Hematopoietic multipotent progenitor cell treated with erythropoietin and hydrocortisone succinate and interleukin-3 and kit ligand, for 6 days (in vitro differentiated cells): ENCODE results near the gene RASGRF2.
"Not testable (repeated sequence)": the region's sequence is repeated elsewhere in the genome, so short reads cannot be mapped to it uniquely, and the experiment has no call there.

Experiments
- DNase-seq: peaks from one replicate; pipeline ENCODE4 v3.0.0-alpha.2; 2015

RASGRF2 gene

DNA sequence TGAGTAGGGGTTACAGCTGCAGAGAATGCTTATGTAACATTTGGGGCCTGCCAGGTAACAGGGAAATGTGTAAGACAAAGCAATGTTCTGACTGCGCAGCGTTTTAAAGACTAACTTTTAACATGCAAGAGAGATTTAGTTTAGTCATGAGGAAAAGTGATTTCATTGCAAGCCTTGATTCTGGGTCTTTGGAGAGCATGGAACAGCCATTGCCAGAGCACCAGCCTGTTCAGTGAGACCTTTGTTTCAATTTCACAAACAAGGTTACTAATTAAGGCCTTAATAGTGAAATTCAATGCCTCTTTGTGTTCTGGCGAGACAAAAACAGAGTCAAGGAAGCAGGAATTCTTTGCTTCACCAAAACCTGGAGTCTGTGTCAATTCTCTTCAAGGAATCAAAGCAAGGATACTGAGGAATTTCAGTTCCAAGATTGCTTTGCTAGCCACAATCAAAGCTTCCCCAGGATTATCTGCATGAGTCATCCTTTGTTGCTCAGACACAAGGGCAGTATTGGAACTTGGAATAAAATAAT, 287.3 kb downstream of the RASGRF2 start:
- DNase-seq: no peak

DNA sequence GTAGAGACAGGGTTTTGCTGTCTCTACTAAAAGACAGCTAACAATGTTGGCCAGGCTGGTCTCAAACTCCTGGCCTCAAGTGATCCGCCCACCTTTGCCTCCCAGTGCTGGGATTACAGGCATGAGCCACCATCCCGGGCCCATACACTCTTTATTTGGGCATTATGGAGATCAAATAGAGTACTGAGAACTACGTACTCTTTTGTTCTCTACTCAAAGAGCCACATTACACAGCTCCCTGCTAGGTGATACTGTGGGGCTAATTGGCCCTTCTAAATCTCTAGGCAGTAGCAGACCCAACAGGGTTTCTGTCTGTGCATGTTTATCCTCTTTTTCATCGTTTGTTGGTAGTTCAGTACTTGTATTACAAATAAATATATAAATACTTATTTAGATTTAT, 289.1 kb downstream of the RASGRF2 start:
- no peak for DNase-seq

DNA sequence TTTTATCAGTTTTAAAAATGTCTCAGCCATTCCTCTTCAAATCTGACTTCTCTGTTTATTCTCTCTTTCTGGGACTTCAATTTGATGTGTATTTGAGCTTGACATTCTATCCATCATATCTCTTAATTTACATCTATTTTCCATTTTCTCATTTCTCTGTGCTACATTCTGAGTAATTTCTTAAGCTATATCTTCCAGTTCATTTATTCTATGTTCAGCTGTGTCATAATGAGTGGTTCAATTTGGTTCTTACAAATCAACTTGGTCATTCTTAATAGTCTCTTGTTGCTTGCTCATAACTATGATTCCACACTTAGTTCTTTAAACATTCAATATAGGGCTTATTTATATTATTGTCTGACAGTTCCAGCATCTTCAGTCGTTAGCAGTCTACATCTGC, 289.8 kb downstream of the RASGRF2 start:
- DNase-seq: no peak

DNA sequence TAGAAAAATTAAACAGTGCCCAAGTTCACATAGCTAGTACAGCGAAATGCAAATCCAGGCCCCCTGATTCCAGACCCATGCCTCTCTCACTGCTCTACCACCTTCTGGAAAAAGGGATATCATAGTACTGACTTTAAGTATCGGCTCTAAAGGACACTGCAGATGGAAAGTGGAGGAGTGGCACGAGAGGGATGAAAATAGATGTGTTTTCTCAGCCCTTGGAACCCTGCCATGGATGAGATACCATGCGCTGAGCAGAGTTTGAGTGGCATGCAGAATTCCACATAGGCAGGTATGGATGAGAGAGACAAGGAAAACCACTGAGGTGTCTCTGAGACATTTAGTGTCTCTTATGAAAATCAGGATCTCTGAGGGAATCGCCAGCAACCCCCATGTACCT, 291.8 kb downstream of the RASGRF2 start:
- no peak for DNase-seq

- no peak for DNase-seq
Observed at GRCh38 chr5:81252904-81253303, 292.7 kb downstream of the RASGRF2 start.

DNA sequence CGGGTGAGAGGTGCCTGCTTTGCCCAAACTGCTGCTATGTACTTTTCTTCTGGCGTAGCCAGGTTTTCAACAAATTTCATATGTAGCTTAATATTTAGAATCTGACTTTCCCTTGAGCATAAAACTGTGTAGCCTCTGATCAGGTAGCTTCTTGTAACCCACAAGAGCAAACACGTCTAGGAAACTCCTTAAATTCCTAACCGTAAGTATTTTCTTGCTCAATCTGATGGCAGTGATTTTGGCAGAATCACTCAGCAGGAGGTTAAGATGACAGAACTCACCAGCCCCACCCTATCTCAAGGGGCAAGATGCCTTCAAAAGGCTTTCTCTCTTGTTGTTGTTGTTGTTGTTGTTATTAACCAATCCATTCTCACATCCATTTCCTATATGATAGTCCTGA, 293.7 kb downstream of the RASGRF2 start:
- no peak for DNase-seq

DNA sequence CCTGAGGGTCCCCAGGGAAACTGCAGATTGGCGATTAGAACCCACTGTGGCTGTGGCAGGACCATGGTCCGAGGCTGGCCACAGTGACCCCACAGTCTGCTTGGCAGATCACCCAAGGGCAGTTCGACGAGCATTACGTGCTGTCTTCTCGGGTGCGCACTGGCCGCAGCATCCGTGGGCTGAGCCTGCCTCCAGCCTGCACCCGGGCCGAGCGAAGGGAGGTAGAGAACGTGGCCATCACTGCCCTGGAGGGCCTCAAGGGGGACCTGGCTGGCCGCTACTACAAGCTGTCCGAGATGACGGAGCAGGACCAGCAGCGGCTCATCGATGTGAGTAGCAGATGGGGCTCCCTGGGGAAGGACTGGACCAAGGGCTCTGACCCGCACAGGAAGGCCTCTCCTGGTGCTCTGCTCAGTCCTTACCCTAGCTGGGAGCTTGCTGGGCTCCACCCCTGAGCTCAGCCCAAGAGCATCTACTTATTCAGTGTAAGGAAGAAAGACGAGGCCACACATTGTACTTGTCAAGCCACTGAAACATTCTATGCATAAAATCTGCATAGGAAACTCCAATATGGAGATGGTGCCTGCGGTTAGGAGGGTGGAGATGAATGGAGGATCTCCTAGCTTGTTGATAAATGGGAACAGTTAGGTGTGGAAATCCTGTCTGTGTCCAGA, 294.9 kb downstream of the RASGRF2 start:
- no peak for DNase-seq

DNA sequence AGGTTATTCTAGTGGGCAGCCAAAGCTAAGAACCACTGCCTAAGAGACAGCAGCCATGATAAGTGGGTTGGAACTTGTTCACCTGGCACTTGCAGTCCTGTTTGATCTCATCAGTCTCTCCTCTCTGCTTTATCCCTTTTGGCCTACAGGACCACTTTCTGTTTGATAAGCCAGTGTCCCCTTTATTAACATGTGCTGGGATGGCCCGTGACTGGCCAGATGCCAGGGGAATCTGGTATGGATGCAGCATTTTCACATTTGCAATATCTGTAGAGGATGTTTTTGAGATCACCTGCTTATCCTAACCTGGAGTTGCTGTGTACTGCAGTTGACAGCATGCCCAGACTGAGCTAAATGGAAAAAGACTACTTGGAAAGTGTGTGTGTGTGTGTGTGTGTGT, 296.6 kb downstream of the RASGRF2 start:
- no peak for DNase-seq

- DNase-seq: not testable (repeated sequence)
Observed at GRCh38 chr5:81262796-81263195, 302.6 kb downstream of the RASGRF2 start.

- DNase-seq: no peak
Observed at GRCh38 chr5:81265101-81265500, 304.9 kb downstream of the RASGRF2 start.

- DNase-seq: no peak
Observed at GRCh38 chr5:81268521-81269196, 308.5 kb downstream of the RASGRF2 start.

GRCh38 chr5:81269751-81270393, 309.7 kb downstream of the RASGRF2 start:
- no peak for DNase-seq

DNA sequence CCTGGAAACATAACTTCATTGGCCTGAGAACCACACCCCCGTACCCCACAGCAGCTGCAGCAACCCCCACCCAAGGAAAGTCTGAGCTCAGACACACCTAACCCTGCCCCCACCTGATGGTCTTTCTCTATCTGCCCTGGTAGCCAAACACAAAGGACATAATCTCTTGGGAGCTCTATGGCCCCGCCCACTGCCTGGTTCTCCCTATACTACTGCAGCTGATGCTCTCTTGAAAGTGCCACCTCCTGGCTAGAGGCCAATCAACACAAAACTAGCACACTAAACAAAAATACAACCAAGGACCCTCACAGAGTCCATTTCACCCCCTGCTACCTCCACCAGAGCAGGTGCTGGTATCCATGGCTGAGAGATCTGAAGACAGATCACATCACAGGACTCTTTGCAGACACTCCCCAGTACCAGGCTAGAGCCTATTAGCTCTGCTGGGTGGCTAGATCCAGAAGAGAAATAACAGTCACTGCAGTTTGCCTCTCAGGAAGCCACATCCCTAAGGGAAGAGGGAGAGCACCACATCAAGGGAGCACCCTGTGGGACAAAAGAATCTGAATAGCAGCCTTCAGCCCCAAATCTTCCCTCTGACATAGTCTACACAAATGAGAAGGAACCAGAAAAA, 310.3 kb downstream of the RASGRF2 start:
- peak; percentile 45 for DNase-seq
